ENCODE measurements around the gene KHK. TPM values are rescaled to one million over a fixed set of nuclear protein-coding genes. Genes with fewer than 3 reads are reported as not detected.

KHK gene
- total RNA-seq, 1 experiment from 2014 or later = 9.3 TPM

DNA sequence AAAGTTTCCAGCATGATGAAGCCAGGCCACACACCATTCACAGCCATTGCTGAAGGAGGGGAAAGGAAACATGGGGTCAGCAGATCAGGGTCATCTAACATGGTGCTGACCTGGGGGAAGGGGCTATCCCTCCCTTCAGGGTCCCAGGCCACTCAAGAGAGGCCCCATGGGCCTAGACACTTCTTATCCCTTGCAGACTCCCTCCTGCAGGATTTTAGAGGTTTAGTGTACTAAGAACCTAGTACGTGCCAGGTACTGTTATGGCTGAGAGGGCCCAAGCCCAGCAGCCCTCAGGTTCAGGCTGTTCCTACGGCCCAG is 8.8 kb downstream of the KHK start:
- Mint-ChIP-seq H3K27ac (ENCODE audit: unreplicated experiment) (no peak overlapping the region), H3K9me3 (ENCODE audit: unreplicated experiment) (no peaks in the 10 kb centered on the region), H3K4me1 (ENCODE audit: low read depth, unreplicated experiment) (peaks cover 11% of the 10 kb centered on the region), H3K4me3 (ENCODE audit: unreplicated experiment) (peak overlapping the region; percentile 64), H3K36me3 (ENCODE audit: insufficient read depth, unreplicated experiment) (no peaks in the 10 kb centered on the region), H3K27me3 (ENCODE audit: insufficient read depth, unreplicated experiment) (no peaks in the 10 kb centered on the region)
- ChIA-PET CTCF (interaction anchor here (0.9 to 5.6 kb wide), 3 partner anchors 45 to 184 kb away, joined by 3 to 43 read pairs (median 4); no protein-coding TSS in a partner anchor), POLR2A (interaction anchor here (0.6 kb wide), 1 partner anchor 8 kb away, joined by 4 read pairs; no protein-coding TSS in a partner anchor)
- no TSS peak for BruUV-seq (replicated peaks)
- no peak for DNase-seq
- H3K4me3 ChIP-seq (ENCODE audit: low read depth, low read length) = no peak overlapping the region
- no peaks in the 10 kb centered on the region for H3K9me3 ChIP-seq
- no peaks in the 10 kb centered on the region for H3K36me3 ChIP-seq (ENCODE audit: control insufficient read depth, insufficient read depth, low read length)
- H3K27me3 ChIP-seq (replicated peaks; ENCODE audit: control insufficient read depth, insufficient read depth, low read length) = no peaks in the 10 kb centered on the region
- TF ChIP-seq, protein P1, sequence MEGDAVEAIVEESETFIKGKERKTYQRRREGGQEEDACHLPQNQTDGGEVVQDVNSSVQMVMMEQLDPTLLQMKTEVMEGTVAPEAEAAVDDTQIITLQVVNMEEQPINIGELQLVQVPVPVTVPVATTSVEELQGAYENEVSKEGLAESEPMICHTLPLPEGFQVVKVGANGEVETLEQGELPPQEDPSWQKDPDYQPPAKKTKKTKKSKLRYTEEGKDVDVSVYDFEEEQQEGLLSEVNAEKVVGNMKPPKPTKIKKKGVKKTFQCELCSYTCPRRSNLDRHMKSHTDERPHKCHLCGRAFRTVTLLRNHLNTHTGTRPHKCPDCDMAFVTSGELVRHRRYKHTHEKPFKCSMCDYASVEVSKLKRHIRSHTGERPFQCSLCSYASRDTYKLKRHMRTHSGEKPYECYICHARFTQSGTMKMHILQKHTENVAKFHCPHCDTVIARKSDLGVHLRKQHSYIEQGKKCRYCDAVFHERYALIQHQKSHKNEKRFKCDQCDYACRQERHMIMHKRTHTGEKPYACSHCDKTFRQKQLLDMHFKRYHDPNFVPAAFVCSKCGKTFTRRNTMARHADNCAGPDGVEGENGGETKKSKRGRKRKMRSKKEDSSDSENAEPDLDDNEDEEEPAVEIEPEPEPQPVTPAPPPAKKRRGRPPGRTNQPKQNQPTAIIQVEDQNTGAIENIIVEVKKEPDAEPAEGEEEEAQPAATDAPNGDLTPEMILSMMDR (IDR thresholded peaks at IDR 0.05; ENCODE audit: insufficient read depth in 1 of 2, low read depth in 1 of 2, low read length in 1 of 2, severe bottlenecking in 1 of 2, unreplicated experiment in 1 of 2) = no peak
- intact Hi-C loops (cut with micrococcal nuclease; ENCODE audit: unreplicated experiment) = loop anchor here (5.0 to 10.0 kb wide), 2 partner anchors 117 to 189 kb away; partner anchors contain the start of genes ATRAID, SLC5A6 and TRIM54
- peaks cover 30% of the 10 kb centered on the region for H3K4me1 ChIP-seq

DNA sequence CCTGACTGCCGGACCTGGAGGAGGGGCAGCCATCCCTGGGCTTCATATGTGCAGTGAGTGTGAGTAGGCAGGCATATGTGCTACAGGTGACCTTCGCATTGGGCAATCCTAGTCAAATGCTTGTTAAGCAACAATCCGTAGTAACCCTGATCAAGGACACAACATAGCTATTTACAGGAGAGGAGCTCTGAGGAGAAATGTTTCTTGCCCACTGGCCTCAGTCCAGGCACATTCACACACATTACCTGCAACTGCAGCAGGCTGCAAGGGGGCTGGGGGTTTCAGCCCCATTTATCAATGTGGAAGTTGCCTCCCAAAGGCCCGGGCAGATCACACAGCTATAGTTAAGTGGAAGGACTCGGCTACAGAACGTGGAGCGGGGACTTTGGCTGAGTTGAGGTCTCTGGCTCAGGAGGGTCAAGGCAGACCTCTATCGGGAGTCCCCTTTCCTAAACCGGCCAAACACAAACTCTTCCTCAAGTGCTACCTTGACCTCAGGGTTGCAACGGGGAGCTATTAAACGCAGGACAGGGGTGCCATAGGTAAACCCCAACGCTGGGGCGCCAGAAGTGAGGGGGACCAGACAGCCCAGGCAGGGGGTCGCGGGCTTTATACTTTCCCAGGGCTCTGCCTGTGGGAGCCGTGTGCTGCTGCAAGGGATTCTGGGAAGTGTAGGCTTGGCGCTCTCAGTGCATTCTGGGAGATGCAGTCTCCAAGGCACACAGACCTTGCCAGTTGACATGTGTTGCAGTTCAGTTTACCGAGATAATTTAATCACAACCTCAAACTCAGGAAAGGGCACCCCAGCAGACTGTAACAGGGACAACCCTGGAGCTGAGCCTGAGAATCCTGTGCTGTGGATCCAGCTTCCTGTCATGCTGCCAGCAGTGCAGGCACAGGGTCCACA is 9.4 kb downstream of the KHK start:
- no peaks in the 10 kb centered on the region for H3K27me3 Mint-ChIP-seq (ENCODE audit: insufficient read depth, unreplicated experiment)
- peak overlapping the region; percentile 71 for H3K27ac Mint-ChIP-seq (ENCODE audit: unreplicated experiment)
- H3K36me3 ChIP-seq (ENCODE audit: control insufficient read depth, insufficient read depth, low read length) = no peaks in the 10 kb centered on the region
- intact Hi-C loops (cut with micrococcal nuclease; ENCODE audit: unreplicated experiment) = loop anchor here (5.0 to 10.0 kb wide), 2 partner anchors 116 to 189 kb away; partner anchors contain the start of genes ATRAID, SLC5A6 and TRIM54
- H3K4me1 Mint-ChIP-seq (ENCODE audit: low read depth, unreplicated experiment) = peaks cover 11% of the 10 kb centered on the region
- H3K27me3 ChIP-seq (replicated peaks; ENCODE audit: control insufficient read depth, insufficient read depth, low read length) = no peaks in the 10 kb centered on the region
- H3K4me3 Mint-ChIP-seq (ENCODE audit: unreplicated experiment) = peak overlapping the region; percentile 64
- H3K36me3 Mint-ChIP-seq (ENCODE audit: insufficient read depth, unreplicated experiment) = no peaks in the 10 kb centered on the region
- TF ChIP-seq, protein P1 (IDR thresholded peaks at IDR 0.05; ENCODE audit: insufficient read depth in 1 of 2, low read depth in 1 of 2, low read length in 1 of 2, severe bottlenecking in 1 of 2, unreplicated experiment in 1 of 2) = no peak
- peak; percentile 66 for DNase-seq
- CTCF ChIA-PET = interaction anchor here (0.9 to 5.6 kb wide), 5 partner anchors 9 to 183 kb away, joined by 3 to 43 read pairs (median 4); partner anchors contain the start of gene KHK
- POLR2A ChIA-PET = interaction anchor here (0.6 kb wide), 1 partner anchor 9 kb away, joined by 4 read pairs; no protein-coding TSS in a partner anchor
- no TSS peak for BruUV-seq (replicated peaks)
- H3K9me3 Mint-ChIP-seq (ENCODE audit: unreplicated experiment) = no peaks in the 10 kb centered on the region
- H3K4me3 ChIP-seq (ENCODE audit: low read depth, low read length) = peak overlapping the region; percentile 0; the same call in 1 of the 2 replicates
- peaks cover 30% of the 10 kb centered on the region for H3K4me1 ChIP-seq
- H3K9me3 ChIP-seq = no peaks in the 10 kb centered on the region

DNA sequence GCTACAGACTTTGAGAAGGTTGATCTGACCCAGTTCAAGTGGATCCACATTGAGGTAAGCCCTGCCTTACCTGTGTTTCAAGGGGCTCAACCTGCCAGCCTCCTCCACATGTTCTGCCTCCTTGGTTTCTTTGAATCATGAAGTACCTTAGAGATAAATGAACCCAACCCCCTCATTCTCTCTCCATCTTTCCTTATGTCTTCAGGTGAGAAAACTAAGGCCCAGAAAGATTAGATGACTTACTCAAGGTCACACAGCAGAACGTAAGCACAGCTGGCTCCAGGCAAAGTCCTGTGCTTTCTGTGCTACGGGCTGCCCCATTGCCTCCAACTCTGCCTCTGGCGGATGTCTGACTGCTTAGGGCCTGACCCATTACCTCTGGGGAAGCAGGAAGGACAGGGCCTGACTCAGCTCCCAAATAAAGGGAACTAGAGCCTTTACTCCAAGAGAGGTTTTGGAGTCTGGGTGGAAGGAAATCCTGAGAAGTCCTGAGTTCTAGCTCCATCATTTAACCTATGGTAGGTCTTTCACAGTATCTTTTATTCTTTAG is 10.3 kb downstream of the KHK start:
- CTCF ChIA-PET = interaction anchor here (0.6 to 5.6 kb wide), 4 partner anchors 8 to 96 kb away, joined by 3 to 43 read pairs (median 4); partner anchors contain the start of gene KHK
- no peak overlapping the region for H3K27ac Mint-ChIP-seq (ENCODE audit: unreplicated experiment)
- intact Hi-C loops (cut with micrococcal nuclease; ENCODE audit: unreplicated experiment) = loop anchor here (5.0 to 10.0 kb wide), 2 partner anchors 115 to 188 kb away; partner anchors contain the start of genes ATRAID, SLC5A6 and TRIM54

More for the DNA sequence above, 10.3 kb downstream of the KHK start:
- Histone ChIP-seq H3K4me3 (ENCODE audit: low read depth, low read length) (no peak overlapping the region), H3K36me3 (ENCODE audit: control insufficient read depth, insufficient read depth, low read length) (no peaks in the 10 kb centered on the region), H3K27me3 (replicated peaks; ENCODE audit: control insufficient read depth, insufficient read depth, low read length) (no peaks in the 10 kb centered on the region), H3K4me1 (peaks cover 30% of the 10 kb centered on the region), H3K9me3 (no peaks in the 10 kb centered on the region)
- TF ChIP-seq, protein P1 (IDR thresholded peaks at IDR 0.05; ENCODE audit: insufficient read depth in 1 of 2, low read depth in 1 of 2, low read length in 1 of 2, severe bottlenecking in 1 of 2, unreplicated experiment in 1 of 2) = no peak
- H3K27me3 Mint-ChIP-seq (ENCODE audit: insufficient read depth, unreplicated experiment) = no peaks in the 10 kb centered on the region
- peaks cover 11% of the 10 kb centered on the region for H3K4me1 Mint-ChIP-seq (ENCODE audit: low read depth, unreplicated experiment)
- H3K36me3 Mint-ChIP-seq (ENCODE audit: insufficient read depth, unreplicated experiment) = no peaks in the 10 kb centered on the region
- no peaks in the 10 kb centered on the region for H3K9me3 Mint-ChIP-seq (ENCODE audit: unreplicated experiment)
- no peak for DNase-seq
- no TSS peak for BruUV-seq (replicated peaks)
- POLR2A ChIA-PET = no interaction called here
- H3K4me3 Mint-ChIP-seq (ENCODE audit: unreplicated experiment) = no peak overlapping the region
